ENCODE data around the gene GREB1L.
"Not testable (repeated sequence)": the region's sequence is repeated elsewhere in the genome, so short reads cannot be mapped to it uniquely, and the experiment has no call there.

The GREB1L gene

DNA sequence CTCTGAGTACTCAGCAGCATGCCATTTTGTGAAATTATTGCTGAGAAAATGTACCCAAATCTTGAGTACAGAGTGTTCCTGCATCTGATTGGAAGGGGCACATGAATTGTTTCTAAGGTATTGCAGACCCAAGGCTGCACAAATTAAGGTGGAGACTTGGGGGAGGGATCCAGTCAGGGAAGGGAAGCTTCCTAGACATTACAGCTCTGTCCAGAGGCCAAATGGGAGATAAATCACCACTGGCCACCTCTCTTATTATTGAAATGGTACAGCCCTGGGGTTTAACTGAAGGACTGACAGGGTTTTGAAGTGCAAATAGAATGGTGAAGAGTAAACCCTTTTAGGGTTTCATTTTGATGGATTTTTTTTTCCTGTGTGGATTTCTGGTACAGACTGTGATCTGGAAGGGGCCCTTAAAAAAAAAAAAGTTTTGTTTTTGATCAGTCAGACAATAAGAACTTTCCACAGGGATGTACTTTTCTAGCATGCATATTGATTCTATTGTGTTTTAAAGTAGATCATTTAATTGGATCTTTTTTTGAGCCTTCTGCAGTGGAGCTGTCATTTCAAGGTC lies 119.4 kb downstream of the GREB1L start:
- DNase-seq (ENCODE audit: low spot score): no peak
- in situ Hi-C loops (cut with MboI; ENCODE audit: low sequenced_read_pairs, unreplicated experiment): no loop called here
- TF ChIP-seq, protein P1, sequence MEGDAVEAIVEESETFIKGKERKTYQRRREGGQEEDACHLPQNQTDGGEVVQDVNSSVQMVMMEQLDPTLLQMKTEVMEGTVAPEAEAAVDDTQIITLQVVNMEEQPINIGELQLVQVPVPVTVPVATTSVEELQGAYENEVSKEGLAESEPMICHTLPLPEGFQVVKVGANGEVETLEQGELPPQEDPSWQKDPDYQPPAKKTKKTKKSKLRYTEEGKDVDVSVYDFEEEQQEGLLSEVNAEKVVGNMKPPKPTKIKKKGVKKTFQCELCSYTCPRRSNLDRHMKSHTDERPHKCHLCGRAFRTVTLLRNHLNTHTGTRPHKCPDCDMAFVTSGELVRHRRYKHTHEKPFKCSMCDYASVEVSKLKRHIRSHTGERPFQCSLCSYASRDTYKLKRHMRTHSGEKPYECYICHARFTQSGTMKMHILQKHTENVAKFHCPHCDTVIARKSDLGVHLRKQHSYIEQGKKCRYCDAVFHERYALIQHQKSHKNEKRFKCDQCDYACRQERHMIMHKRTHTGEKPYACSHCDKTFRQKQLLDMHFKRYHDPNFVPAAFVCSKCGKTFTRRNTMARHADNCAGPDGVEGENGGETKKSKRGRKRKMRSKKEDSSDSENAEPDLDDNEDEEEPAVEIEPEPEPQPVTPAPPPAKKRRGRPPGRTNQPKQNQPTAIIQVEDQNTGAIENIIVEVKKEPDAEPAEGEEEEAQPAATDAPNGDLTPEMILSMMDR (IDR thresholded peaks at IDR 0.05; ENCODE audit: borderline replicate concordance, control extremely low read depth, extremely low read depth, insufficient read depth, missing control alignments): no peak

DNA sequence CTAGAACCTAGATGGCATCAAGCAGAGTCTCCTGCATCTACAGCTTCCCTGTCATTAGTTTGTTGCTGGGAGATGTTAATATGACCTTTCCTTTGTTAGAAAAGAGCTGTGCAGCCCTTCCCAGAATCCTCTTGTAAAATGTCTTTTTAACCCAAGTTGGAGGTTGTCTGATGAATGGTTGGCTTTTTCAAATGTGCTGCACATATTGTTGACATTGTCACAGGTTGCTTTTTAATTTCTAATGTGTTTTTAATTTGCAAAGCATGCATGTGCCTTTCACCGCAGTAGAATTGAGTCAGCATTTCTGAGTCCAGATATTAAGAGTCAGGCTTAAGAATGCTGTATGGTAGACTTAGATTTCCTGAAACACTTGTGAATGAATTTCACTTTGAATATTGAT lies 120.8 kb downstream of the GREB1L start:
- DNase-seq (ENCODE audit: low spot score): no peak
- in situ Hi-C loops (cut with MboI; ENCODE audit: low sequenced_read_pairs, unreplicated experiment): no loop called here
- TF ChIP-seq, protein P1 (IDR thresholded peaks at IDR 0.05; ENCODE audit: borderline replicate concordance, control extremely low read depth, extremely low read depth, insufficient read depth, missing control alignments): no peak

DNA sequence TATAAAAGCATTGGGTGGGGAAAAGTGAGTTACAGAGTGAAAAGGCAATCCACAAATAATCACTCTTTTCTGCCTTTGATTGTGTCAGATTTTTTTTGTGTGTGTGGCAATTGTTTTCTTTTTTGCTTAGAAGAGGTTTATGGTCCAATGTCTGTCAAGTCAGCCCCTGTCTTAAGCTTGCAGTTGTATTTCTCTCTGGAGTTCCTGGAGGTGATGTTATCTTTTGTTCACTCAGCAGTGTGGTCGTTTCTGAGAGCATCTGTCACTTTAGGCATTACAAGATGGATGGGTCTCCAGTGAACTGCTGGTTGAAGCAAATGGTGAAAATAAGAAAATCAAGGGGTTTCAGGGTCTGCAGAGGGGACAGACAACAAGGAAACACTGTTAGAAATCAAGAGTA lies 121.3 kb downstream of the GREB1L start:
- in situ Hi-C loops (cut with MboI; ENCODE audit: low sequenced_read_pairs, unreplicated experiment): no loop called here
- TF ChIP-seq, protein P1 (IDR thresholded peaks at IDR 0.05; ENCODE audit: borderline replicate concordance, control extremely low read depth, extremely low read depth, insufficient read depth, missing control alignments): no peak
- no peak for DNase-seq (ENCODE audit: low spot score)

DNA sequence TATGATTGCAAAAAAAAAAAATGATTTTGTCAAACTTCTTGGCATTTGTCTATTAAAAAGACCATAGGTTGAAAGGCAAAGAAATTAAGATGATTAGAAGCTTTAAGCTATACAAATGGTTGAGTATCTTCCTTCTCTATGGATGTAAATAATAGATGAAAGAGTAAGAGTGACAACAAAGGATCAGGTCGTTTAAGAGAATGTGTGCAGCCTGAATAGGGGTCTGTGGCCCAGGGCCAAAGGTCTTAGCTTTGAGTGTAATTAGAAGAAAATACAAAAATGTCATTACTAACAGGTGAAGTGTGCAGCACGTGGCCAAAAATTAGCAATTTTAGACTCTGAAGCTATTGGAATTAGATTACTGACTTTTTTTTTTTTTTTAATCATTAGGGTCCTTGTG lies 122.4 kb downstream of the GREB1L start:
- TF ChIP-seq, protein P1 (IDR thresholded peaks at IDR 0.05; ENCODE audit: borderline replicate concordance, control extremely low read depth, extremely low read depth, insufficient read depth, missing control alignments): no peak
- in situ Hi-C loops (cut with MboI; ENCODE audit: low sequenced_read_pairs, unreplicated experiment): no loop called here
- DNase-seq (ENCODE audit: low spot score): no peak

DNA sequence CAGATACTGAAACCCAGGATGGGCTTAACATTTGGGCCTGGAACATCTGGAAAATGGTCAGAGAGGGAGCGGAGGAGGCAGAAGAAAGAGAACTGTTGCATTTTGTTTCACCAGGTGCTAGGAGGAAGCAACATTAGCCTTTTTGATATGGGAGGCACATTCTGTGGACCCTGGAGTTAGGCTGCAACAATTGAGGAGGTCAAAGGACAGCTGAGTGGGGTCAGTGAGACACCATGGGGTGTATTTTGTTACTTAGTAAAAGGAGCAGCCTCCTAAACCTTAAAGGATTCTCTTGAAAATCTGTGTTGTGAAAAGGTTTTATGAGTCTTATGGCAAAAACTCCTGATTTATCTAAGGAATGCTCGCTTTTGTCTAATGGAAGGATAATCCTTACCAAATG lies 124.9 kb downstream of the GREB1L start:
- DNase-seq (ENCODE audit: low spot score): no peak
- TF ChIP-seq, protein P1 (IDR thresholded peaks at IDR 0.05; ENCODE audit: borderline replicate concordance, control extremely low read depth, extremely low read depth, insufficient read depth, missing control alignments): no peak
- in situ Hi-C loops (cut with MboI; ENCODE audit: low sequenced_read_pairs, unreplicated experiment): no loop called here

DNA sequence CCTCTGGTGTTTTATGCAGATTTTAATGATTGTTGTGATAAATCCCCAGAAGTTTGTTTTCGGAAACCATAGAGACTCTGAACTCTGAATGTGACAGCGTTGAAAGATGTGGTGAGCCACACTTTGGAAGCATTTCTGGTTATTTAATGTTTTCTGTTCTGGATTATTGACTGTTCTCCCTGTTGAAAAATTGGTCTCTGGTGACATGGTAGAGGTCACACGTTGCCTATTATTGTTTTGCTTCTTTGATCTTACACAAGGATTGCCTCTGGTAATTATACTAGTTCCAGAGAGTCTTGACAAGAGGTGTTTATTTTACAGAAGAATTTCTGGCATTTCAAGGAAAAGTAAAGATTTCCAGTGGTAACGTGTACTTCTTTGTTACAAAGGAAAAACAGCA lies 127.1 kb downstream of the GREB1L start:
- TF ChIP-seq, protein P1 (IDR thresholded peaks at IDR 0.05; ENCODE audit: borderline replicate concordance, control extremely low read depth, extremely low read depth, insufficient read depth, missing control alignments): no peak
- DNase-seq (ENCODE audit: low spot score): no peak
- in situ Hi-C loops (cut with MboI; ENCODE audit: low sequenced_read_pairs, unreplicated experiment): no loop called here

DNA sequence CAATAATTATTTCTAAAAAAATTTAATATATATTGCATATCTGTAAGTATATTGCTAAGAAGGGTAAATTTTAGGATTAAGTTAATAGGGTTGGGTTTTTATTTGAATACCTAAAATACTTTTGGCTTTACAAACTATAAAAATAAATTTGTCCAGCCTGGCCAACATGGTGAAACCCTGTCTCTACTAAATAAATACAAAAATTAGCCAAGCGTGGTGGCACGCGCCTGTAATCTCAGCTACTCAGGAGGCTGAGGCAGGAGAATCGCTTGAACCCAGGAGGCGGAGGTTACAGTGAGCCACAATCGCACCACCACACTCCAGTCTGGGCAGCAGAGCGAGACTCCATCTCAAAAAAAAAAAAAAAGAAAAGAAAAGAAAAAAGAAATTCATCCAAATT lies 127.6 kb downstream of the GREB1L start:
- DNase-seq (ENCODE audit: low spot score); in situ Hi-C loops (cut with MboI; ENCODE audit: low sequenced_read_pairs, unreplicated experiment): not testable (repeated sequence)

Measured in GM13976 (cell line).